ENCODE data around the gene FANCE.

DNA sequence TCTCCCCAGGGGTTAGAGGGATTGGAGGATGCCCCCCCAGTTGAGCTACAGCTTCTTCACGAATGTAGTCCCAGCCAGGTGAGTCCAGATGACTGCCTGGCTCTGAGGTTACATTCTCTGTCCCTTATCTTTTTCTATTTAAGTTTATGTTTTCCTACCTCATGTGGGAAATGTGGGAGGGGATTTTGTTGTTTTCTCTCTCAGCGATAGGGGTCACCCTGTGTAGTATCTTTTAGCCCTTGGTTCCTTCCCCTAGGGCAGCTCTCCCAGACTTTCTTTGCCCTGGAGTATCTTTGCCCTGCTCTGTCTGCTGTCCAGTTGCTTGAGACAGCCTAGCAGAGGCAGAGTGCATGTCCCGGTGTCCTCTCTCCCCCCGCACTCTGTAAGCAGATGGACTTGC lies 5.8 kb downstream of the FANCE start:
- TF ChIP-seq, protein P1, sequence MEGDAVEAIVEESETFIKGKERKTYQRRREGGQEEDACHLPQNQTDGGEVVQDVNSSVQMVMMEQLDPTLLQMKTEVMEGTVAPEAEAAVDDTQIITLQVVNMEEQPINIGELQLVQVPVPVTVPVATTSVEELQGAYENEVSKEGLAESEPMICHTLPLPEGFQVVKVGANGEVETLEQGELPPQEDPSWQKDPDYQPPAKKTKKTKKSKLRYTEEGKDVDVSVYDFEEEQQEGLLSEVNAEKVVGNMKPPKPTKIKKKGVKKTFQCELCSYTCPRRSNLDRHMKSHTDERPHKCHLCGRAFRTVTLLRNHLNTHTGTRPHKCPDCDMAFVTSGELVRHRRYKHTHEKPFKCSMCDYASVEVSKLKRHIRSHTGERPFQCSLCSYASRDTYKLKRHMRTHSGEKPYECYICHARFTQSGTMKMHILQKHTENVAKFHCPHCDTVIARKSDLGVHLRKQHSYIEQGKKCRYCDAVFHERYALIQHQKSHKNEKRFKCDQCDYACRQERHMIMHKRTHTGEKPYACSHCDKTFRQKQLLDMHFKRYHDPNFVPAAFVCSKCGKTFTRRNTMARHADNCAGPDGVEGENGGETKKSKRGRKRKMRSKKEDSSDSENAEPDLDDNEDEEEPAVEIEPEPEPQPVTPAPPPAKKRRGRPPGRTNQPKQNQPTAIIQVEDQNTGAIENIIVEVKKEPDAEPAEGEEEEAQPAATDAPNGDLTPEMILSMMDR (IDR thresholded peaks at IDR 0.05; ENCODE audit: insufficient read depth, low read length, poor library complexity, severe bottlenecking): no peak
- TF ChIP-seq EZH2phosphoT487 (conservative IDR thresholded peaks at IDR 0.05; ENCODE audit: low read length): no peak

All from SU-DHL-6 (cell line).